HG03457 (cell line): ENCODE measurements around the gene CRYBB3.
"Not testable (repeated sequence)": the region's sequence is repeated elsewhere in the genome, so short reads cannot be mapped to it uniquely, and the experiment has no call there.

Experiments
- ATAC-seq: cut with Tn5 transposase; IDR thresholded peaks from one replicate; pipeline ENCODE4 v1.9.1; 2021; ENCODE audit warnings: moderate number of reproducible peaks; ENCODE audit not compliant: unreplicated experiment

CRYBB3 gene

DNA sequence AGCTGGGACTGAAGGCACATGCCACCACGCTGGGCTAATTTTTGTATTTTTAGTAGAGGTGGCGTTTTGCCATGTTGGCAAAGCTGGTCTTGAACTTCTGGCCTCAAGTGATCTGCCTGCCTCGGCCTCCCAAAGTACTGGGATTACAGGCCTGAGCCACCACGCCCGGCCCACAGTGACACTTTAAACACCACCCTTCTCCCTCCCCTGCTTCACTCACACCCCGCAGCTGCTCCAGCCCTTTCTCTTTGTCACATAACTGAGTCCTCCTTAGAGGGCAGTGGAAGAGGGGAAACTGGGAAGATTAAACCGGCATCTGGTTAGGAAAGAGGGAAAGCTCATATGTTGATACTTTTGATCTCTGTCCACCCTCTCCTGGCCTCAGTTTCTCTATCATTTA lies 4.9 kb downstream of the CRYBB3 start:
- ATAC-seq, result not testable (repeated sequence)

DNA sequence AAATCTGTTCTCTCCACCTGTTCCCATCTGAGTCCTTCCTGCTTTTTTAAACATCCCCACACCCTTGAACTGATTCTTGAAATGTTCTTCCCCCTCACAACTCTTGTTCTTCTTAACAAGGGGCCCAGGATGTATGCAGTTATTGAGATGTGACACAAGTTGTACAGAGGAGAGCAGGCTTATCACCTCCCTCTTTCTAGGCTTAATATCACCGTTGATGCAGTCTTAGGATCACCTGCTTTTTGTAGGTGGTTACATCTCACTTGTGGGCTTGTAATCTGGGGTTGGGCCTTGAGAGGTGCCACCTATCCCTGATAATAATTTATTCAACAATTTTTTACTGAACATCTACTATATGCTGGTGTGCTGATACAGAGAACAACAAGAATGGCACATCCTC lies 6.2 kb downstream of the CRYBB3 start:
- no peak for ATAC-seq

GRCh38 chr22:25206998-25207397 lies 7.3 kb downstream of the CRYBB3 start:
- no peak for ATAC-seq

GRCh38 chr22:25207553-25208157 lies 8.0 kb downstream of the CRYBB3 start:
- no peak for ATAC-seq

GRCh38 chr22:25208328-25208727 lies 8.7 kb downstream of the CRYBB3 start:
- ATAC-seq, result no peak

- ATAC-seq, result no peak
Measured at GRCh38 chr22:25208743-25209505, 9.3 kb downstream of the CRYBB3 start.

DNA sequence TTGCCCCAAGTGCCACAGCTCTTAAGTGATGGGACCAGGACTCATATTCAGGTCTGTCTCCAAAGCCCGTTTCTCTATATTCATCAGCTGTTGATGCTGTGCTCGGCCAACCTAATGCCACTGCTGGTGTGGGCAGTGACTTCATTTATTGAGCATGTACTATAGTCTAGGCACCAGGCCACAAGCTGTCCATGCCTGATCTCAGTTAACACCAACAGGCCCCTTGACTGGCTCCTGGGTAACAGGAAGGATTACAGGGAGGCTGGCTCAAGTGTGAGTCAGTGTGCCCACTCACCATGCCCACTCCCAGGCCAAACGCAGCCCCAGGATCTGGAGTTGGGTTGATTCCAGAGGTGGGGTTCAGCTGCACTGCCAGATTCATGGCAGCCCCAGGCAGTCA lies 11.1 kb downstream of the CRYBB3 start:
- ATAC-seq, result no peak

- ATAC-seq, result no peak
Measured at GRCh38 chr22:25212337-25212736, 12.7 kb downstream of the CRYBB3 start.

DNA sequence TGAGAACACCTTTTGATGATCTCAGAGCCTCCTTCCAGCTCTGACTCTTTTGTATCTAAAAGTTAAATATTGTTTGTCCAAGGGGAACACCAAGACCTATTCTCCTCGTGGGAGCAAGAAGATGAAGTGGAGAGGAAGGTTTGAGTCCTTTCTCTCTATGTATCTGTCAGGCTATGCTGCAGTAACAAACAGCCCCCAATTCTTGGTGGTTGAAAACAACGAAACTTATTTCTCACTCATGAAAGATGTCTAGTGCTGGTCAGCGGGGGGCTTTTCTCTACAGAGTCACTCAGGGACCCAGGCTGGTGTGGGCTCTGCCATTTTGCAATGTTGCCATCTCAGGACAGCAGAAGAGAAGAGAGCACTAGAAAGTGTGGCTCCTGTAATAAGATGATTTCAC lies 13.6 kb downstream of the CRYBB3 start:
- ATAC-seq, result no peak

GRCh38 chr22:25216230-25216629 lies 16.6 kb downstream of the CRYBB3 start:
- ATAC-seq, result no peak

GRCh38 chr22:25219211-25219689 lies 19.6 kb downstream of the CRYBB3 start, which contains the start of gene CRYBB2:
Gene CRYBB2, plus strand, starts transcription at chr22:25219639. Its CDS starts 1,791 bp downstream, at chr22:25221430.
- no peak for ATAC-seq

- no peak for ATAC-seq
Measured at GRCh38 chr22:25219948-25220442, 20.3 kb downstream of the CRYBB3 start.

DNA sequence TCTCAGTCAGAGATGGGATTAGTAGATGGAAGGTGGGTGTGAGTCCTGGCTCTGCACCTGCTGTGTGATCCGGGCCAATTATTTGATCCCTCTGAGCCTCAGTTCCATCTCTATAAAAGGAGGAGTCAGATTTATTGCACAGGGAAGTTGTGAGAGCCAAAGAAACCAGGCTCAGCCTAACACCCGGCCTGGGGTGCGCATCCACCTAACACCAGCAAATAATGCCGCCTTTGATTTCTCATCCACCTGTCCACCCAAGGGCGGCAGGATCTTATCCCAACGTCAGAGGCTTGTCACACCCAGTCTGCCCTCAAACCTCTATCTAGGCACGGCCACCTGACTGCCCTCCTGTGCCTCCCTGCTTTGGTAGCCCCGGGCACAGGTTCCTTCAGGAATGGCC lies 22.1 kb downstream of the CRYBB3 start:
- no peak for ATAC-seq

DNA sequence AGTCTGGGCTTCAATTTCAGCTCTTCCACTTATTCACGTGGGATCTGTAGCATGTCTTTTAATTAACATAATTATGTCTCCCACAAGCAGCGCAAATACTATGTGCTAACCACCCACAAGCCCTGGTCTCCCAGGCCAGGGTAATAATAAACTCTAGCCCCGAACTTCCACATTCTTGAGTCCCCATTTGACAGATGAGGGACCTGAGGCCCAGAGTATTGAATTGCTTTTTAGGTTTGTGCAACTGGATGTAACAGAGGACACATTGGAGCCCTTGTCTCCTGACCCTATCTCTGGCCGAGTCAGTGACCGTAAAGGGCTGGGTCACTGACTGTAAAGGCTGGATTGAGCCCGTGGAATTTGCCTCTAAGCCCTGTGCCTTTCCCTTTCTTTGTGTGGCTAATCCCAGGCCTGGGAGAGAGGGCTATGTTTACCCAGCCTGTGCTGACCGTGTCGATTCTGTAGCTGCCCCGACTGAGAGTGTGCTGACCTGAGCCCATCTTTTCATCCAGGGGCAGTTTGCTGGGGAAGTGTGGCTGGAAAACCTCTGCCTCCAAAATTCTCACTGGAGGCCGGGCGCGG lies 23.7 kb downstream of the CRYBB3 start:
- ATAC-seq, result no peak

GRCh38 chr22:25228822-25229221 lies 29.2 kb downstream of the CRYBB3 start:
- no peak for ATAC-seq

DNA sequence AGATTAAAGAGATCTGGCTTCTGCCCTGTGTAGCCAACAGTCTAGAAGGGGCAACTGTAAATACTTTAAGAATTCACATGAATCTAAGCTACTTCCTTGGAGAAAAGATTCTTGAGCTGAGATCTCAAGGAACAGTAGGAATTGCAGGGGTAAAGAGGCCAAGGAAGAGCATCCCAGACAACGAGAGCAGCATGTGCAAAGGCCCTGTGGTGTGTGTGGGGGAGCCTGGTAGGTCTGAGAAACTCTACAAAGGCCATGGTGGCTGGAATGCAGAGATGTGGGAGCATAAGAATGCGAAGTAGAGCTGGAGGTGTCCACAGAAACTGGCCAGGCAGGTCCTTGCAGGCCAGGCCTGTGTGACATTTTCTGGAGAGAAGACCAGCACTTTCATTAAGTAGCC lies 31.1 kb downstream of the CRYBB3 start:
- not testable (repeated sequence) for ATAC-seq

- no peak for ATAC-seq
Measured at GRCh38 chr22:25232301-25232700, 32.6 kb downstream of the CRYBB3 start.

- not testable (repeated sequence) for ATAC-seq
Measured at GRCh38 chr22:25233706-25234105, 34.0 kb downstream of the CRYBB3 start.

DNA sequence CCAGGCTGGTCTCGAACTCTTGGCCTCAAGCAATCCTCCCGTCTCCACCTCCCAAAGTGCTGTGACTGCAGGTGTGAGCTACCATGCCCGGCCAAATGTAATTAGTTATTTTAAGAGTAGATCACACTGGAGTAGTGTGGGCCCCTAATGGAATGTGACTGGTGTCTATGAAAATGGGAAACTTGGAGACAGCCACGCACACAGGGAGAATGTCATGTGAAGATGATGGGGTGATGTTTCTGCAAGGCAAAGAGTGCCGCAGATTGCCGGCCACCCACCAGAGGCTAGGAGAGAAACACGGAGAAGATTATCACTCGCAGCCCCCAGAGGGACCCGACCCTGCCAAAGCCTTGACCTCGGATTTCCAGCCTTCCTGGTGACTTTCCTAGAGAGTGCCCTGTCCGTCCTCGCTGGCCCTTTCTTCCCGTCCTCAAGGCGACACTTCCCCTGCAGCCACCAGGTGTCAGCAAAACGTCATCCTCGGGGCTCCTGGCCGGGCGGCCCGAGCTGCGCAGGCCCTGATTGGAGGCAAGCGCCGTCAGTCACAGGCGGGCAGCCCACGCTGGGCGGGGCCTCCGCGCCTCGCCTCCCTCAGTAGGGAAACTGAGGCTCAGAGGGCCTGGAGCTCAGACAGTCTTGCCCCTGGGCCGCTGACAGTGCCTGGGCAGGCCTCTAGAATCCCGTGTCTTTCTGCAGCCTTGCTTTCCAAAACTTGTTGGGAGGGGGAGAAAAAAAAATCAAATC lies 36.1 kb downstream of the CRYBB3 start:
- ATAC-seq, result no peak

- ATAC-seq, result no peak
Measured at GRCh38 chr22:25236417-25236816, 36.8 kb downstream of the CRYBB3 start.

GRCh38 chr22:25237503-25237902 lies 37.8 kb downstream of the CRYBB3 start:
- ATAC-seq, result no peak
